Suppressor macrophage (primary cell): ENCODE data around the gene PSME3IP1.

Source experiments
- DNase-seq, 4 experiments: peaks; one replicate each; pipeline ENCODE4 v3.0.0-alpha.2; 2020 to 2022

Gene PSME3IP1

DNA sequence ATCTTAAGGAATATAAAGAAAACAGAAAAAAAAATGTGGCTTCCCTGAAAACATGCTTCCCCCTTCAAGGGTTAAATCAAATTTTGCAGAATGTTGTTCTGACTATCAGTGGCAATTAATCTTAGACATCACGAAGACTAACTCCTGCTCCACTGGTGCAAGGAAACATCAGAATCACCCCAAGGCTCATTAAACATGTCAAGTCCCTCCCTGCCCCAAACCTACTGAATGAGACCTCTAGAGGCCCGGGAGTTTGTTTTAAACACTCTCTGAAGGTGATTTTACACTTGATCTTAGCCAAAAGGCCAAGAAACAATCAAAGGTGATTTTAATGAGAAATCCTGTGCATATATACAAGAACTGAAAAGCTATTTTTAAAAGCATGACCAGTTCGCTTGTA, 18.3 kb downstream of the PSME3IP1 start:
- DNase-seq, result no peak

DNA sequence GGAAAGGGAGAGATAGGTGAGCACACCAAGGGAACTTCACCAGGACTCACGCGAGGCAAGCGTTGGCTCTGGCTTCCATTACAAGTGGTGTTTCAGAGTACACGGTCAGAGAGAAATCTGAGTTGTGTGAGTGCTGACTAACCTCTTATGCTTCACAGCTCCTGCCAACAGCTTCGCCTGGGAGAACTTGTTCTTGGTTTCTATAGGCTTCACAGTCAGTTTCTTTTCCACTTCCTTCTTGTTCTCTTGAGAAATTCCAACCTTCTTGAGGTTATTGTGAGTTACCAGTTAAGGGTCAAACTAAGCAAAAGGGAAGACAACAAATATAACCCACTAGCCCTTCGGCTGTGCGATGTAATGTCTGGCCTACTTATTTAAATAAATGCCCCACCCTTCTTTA, 18.9 kb downstream of the PSME3IP1 start:
- peak; percentile 70 to 92 (median 84) for DNase-seq

DNA sequence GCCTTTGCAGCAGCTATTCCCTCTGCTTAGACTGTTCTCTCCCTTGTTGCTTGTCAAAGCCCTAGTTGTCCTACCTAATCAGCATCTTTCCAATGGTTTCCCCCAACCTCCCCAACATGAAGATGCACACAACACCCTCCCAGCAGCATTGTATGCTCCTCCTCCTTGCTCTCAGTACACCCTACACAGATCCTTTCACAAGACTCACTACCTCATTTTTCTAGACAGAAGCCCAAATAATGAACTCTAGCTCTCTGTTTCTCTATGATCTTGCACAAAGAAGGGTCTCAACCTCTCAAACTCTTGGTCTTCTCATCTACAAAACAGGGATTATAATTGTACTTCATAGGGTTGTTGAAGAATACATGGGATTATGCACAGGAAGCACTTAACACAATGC, 19.4 kb downstream of the PSME3IP1 start:
- peak in 3 of 4 experiments; percentile 38 to 60 (median 50) for DNase-seq

DNA sequence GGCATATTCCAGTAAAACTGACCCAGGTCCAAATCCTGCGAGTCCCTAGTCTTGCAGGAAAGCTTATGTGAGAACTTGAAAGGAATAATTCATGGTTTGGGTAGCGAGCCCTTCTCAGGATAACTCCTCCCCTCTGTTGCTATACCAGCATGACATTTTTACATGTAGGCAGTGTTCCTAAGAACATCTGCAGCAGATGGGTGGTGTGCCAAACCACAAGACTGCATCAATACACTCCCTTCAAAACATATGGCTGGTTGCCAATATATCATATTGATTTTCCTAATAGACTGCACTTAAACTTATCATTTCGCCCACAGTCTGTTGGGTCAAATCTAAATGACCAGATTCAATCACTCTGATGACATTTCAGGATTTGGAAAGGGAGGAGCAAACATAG, 19.9 kb downstream of the PSME3IP1 start:
- no peak for DNase-seq

DNA sequence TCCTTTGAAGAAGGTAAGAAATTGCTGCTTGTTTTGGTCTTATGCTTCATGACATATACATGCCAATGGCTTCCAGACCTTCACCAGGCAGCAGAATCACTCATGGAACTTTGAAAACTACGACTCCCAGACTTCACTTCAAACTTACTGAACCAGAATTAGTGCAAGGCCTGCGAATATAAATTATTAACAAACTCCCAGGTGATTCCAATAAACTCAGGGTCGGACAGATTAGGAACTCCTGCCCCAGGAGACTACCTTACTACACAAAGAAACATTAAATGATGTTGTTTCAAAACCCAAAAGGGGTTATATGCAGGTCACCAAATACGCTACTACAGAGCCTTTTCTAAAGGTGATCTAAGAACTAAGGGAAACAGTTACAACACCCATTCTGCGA, 20.4 kb downstream of the PSME3IP1 start:
- no peak for DNase-seq

DNA sequence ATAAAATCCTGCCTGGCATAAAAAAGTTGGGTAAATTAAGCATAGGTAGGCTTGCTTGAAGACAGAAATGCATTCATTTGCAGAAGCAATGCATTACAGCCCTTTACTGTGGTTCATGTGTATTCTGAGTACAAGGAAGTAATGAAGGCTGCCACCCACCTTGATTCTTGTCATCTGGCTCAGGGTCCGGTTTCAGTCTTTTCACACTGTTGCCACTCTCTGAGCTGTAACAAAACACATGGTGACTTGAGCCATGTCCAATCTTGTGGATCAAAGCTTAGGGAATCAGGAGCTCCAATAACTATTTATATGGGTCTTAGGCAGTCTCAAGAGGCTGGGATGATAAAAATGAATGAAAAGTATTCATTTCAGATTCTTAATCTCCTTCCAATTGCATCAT, 22.0 kb downstream of the PSME3IP1 start:
- DNase-seq, result no peak

DNA sequence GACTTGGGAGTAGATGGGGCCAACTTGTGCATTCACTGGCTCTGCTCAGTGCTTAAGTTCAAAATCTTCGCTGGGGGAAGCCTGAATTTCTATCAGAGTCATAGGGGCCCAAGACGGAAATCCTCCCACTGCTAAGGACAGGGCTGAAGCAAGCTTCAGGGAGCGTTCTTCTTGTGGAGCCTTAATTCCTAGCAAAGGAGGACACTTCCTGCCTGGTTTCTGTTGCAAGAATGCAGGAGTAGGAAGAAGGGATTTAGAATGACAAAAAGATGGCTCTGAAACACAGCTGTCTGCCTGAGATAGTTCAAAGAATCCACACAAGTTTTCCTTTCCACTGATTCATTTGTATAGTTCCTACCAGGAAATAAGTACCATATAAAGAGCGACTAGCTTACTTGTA, 26.4 kb downstream of the PSME3IP1 start:
- DNase-seq, result no peak

DNA sequence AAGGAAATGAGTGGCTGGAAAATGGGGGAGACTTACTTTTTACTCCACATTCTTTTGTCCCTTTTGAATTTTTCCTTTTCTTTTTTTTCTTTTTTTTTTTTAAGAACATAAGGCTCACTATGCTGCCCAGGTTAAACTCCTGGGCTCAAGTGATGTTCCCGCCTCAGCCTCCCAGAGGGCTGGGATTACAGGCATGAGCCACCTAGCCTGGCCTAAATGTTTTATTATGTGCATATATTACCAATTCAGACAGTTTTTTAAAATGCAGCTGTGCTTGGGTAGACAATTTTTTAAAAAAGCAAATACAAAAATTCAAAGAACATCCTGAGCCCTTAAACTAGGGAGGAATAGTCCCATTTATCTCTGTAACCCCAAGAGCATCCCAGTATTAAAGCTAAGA, 28.3 kb downstream of the PSME3IP1 start:
- DNase-seq, result no peak

DNA sequence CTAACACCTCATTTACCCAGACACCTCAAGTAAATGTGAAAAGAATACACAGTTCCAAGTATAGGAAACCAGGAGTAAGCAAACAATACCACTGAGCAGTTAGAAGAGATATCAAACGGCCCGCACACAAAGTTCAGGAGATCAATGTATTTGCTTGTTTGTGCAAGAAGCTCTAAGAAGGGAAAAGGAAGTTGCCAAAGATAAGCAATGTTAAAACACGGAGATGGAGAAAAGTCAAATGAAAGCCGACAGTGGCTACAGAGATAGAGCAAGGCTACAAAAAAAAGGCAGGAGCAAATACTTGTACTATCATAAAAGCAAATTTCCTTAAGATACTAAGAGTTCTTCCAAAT, 29.5 kb downstream of the PSME3IP1 start:
- no peak for DNase-seq

DNA sequence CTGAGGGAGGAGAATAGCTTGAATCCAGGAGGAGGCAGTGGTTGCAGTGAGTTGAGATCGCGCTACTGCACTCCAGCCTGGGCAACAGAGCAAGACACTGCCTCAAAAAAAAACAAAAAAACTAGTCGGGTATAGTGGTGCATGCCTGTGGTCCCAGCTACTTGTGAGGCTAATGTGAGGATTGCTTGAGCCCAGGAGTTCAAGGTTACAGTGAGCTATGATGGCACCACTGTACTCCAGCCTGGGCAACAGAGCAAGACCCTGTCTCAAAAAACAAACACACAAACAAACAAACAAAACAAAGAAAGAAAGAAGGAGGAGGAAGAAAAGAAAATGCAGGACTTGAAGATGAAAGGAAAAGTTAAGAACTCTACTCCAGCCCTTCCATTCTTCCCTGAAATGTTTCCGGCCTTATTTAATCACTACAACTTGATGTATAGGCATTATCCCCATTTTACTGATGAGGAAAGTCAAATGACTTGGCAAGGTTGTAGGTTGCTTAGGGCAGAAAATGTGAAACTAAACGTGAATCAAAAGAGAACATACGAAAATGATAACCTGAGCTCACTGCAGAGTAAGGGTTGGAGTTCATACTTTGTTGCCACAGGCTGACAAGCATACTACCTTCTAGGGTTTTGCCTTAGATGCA, 30.0 kb downstream of the PSME3IP1 start:
- DNase-seq, result no peak

DNA sequence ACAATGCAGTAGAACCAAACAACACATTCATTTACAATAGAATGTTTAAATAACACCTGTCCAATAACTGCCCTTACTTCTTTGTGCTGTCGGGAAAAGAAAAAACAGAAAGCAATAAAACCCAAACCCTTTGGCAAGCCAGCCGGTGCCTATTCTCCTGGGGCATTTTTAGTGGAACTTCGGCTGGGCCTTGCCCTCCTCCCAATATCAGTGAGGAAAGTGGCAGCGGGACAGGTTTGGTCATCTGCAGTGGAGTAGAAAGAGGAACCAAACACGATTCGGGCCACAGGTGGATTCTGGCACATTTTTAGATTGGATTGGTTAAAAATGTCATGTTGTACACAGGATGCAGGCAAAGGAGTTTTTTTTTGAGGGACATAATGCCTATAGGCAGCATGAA, 32.0 kb downstream of the PSME3IP1 start:
- DNase-seq, result no peak

DNA sequence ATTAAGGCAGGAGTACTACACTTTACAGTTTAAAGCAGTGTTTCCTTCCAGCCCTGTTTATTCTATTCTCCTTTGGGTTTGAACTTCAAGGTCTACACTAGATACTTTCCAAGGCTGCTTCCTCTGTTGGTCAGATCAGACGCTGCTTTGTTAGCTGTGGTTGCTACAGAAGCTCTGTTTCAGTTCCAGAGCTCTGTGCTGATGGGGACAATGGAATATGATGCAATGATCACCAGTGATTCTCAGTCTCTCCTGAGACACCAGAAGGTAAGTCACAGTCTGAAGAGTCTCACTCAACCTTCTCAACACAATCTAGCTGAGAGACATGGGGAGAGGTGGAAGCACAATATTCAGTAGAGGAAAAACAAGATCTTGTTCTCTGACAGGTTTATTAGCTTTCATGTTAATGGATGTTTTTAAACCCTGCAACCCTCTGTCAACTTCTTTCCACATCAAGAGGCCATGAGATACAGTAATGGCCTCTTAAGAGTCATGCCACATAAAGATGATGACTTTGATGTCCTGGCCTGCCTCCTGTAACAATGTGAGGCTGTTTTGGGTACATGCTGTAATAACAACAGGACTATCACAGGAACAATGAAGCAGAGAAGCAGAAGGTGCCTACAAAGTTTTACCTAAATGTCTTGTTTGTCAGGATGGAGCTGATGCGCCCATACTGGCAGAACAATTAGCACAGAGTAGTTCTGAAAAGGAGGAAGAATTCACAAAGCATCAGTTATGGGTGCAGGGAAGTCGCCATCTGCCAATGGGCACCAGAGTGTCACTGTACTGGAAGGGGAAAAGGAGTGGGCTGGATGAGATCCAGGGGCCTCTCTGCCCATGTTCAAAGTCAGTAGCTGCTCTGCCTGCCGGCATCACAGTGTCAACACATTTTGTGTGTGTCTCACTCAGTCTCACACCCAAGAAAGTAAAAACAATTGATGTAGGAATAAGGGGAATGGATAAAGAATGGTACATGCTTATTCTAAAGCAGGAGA, 33.4 kb downstream of the PSME3IP1 start:
- no peak for DNase-seq

DNA sequence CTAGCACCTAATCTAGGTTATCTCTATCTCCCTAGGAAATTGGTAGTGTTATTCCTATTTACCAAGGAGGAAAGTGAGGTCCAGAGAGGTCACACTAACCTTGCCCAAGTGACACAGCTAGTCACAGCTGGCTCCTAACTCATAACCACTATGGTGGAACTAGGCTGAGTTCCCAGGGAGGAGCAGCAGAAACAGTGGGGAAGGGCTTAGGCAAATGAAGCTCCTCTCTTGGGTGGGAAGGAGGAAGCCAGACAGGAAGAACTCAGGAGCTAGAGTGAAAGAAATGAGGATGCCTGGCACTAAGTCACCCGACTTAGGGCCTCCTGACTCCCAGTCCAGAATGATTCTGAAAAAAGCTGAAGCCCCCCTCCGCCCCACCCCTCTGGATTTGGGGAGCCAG, 34.5 kb downstream of the PSME3IP1 start:
- DNase-seq, result peak in 3 of 4 experiments; percentile 19 to 38 (median 26)

DNA sequence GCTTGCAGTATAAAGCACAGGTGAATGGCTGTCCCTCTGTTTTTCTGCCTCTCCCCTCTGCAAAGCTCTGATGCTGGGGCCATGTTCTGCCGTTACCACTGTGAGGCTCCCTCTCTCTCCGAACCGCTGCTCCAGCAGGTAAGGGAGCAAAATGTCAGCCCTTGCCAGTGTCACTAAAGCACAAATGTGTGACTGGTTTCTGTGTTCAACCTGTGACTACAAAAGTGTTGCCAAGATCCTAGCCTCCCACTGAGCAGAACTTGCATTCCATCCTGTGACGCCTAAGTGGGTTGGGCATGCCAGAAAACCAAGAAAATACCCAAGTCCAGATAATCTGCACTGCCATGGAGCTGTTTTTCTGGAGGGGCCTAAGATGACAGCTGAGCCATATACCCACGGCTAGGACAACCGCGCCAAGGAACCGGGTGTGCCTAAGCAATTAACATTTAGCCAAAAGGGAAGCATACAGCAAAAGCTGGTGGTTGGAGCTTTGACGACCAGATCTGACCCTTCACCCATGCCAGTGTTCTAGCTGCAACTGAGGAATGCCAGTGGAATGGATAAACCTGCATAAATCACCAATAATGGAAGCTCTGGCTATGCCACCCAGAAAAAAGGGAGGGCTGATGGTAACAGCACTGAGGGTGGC, 35.0 kb downstream of the PSME3IP1 start:
- no peak for DNase-seq

DNA sequence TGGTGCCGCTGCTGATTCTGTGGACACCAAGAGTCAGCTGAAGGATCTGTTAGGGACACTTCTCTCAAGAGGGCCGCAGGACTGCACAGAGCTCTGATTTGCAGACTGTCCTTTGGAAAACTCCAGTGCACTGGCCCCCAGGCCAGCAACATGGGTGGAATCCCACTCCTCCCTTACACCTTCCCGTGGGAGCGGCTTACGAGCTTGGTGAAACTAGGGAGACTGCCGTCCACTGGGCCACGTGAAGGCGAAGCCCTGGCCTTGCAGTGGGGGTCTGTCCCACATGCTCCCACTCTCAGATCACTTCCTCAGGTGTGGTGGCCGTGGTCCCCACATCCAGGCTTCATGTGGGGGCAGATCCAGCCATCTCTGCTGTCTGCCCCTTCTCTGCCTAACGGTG, 36.4 kb downstream of the PSME3IP1 start:
- no peak for DNase-seq

DNA sequence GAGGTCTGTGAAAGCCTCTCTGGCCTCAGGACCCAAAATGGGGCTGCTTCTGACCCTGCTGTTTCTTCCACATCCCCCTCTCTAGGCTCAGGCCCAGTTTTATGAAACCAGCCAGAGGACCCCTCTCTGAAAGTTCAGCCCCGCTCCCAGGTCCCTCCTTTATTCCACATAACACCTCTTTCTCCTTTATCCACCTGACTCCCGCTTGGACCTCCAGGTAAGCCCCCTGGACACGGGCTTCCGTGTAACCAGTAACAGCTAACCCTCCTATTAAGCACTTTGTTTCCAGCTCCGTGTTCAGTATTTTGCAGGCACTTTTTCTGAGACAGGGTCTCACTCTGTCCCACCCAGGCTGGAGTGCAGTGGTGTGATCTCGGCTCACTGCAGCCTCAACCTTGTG, 37.4 kb downstream of the PSME3IP1 start:
- DNase-seq, result no peak

DNA sequence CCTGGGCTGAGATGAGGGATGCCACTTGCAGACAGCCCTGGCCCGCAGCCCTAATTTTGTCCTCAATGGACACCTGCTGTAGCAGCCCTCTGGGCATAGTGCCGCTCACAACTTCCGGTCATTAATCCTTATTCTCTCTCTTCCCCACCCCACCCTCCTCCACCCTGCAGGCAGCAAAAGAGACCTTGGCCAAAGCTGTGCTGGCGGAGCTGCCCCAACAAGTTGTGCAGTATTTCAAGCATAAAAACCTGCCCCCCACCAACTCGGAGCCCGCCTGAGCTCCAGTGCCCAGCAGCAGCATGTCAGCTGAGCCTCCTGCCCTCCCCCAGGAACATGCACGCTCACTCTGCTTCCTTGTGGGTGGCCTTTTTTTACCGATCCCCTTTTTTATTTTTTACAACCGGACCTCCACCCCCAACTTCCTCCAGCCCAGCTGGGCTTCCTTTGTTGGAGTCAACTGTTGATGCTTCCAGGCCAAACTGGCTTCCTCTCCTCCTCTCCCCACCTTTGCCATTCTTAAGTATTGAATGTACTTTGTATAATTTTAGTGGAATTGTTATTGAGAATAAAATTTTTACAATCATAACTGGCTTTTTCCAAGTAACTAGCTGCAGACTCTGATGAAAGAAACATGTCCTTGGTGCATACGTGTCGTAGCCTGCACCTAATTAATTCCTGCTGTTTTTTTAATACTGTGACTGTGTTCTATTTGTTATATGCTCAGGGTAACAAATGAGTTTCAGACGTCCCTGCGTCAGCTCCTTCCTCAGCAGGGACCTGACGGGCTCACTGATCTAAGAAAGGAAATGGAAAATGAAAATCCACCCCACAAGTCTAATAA, 38.2 kb downstream of the PSME3IP1 start:
- peak; percentile 37 to 70 (median 68) for DNase-seq

DNA sequence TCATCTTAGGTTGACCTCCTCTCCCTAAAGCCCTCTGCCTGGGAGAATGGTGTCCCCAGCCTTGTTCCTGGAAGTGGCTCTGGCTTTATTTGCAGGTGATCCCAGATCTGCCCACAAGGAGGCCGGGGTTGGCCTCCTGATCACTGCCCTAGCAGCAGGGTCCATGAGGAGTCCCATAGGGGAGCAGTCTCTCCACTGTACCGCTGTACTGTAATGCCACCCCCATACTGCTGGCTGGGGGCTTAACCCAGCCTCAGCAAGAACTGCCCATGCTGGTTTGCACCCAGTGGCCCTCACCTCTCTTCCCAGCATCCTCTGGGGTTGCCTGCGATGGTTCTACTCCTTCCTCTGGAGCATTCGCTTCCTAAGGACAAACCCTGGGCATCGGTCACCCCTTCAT, 39.1 kb downstream of the PSME3IP1 start:
- peak in 1 of 4 experiments; percentile 18 for DNase-seq

DNA sequence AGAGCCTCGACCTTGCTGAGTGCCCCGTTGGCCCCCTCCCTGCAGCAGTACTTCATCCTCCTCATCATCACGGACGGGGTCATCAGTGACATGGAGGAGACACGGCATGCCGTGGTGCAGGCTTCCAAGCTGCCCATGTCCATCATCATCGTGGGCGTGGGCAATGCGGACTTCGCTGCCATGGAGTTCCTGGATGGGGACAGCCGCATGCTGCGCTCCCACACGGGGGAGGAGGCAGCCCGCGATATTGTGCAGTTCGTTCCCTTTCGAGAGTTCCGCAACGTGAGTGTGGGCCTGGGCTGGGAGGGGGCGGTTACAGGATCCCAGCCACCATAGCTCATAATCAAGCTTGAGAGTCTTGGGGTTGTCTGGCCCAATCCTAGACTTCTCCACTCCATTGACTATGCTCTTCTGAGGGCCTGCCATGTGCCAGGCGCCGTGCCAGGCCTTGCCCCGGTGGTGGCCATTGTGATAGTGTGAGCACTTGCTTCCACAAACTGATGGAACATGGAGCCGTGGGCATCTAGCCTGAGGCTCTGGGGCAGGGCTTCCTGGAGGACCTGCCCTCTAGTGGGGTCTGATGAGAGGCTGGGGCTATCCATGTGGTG, 39.7 kb downstream of the PSME3IP1 start:
- DNase-seq, result peak in 2 of 4 experiments; percentile 22 to 33

DNA sequence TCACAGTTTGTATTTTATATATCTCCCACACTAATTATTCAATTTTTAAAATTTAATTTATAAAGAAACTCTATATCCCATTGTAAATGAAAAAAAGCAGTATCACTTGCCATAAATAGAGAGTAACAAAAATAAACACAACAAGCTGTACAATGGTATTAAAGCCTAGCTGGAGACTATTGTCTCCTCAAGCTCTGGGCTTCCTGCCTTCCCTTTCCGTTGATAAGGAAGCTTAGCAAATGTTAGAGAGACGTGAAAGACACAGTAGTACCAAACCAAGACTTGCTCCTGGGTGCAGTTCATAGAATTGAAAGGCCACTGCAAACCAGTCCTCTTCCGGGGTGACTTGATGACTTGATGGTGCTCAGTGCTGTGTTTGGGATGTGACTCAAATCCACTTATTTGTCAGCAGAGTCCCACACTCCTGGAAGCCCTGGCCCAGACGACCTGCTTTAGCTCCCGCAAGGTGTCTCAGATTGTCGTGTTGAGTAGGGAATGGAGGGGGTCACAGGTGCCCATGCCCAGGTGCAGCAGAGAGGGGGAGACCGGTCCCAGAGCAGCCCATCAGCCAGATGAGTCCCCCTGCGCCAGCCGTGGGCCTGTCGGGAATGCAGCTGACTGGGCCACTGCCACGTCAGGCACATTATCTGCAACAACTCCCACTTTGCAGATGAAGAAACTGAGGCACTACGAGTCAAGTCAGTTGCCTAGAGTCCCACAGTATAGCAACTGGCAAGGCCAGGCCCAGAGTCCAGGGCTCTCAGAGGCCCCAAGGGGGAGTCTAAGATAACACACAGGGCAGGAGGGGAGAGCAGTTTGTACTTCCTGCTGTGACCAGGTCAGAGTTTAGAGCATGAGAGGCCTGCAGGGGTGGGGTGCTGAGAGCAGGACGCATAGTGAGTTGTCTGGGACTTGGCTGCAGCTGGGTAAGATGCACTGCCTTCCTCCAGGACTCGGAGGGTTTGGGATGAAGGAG, 40.5 kb downstream of the PSME3IP1 start:
- no peak for DNase-seq

DNA sequence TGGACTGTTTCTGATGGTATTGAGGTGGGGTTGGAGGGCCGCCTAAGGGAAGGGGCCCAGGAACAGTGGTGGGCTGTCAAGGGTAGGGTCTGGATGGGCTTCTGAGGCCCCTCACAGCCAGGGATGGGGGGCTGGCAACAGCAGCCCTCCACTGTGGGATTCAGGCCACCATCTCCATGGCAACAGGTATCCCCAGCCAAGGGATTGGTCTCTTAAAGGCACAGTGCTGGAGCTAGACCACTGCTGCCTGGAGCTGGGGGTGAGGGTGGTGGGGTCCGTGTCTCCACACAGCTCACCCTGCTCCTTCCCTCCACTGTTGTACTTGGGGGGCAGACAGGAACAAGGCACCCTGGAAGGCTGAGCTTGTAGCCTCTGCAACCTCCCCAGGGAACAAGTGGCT, 41.8 kb downstream of the PSME3IP1 start:
- DNase-seq, result no peak
